ENCODE measurements around the gene MED16.

GRCh38 chr19:854549-854948 lies 38.4 kb downstream of the MED16 start:
- TF ChIP-seq POLR2A (IDR thresholded peaks at IDR 0.05) (no peak), CTCF (IDR thresholded peaks at IDR 0.05) (no peak)

Measured in lower leg skin (tissue), 3 donors.